Measurements from ENCODE around the gene ARHGAP42.

DNA sequence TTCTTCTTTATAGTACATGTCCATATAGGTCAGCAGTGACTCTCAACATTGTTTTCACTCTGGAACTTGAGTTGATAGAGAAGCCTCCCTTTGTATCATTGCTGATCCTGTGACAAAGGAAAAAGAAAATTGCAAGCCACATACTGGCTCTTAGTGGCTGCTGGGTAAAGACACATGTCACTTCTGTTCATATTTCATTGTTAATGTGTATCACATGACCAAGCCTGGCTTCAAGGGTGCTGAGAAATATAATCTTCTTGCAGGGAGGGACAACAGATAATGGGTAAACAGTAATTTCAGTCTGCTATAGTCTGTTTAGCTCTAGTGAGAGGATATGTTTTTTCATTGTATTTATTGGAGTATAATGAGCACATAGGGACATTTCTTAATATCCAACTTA, 269.3 kb downstream of the ARHGAP42 start:
- TF ChIP-seq, protein P1, sequence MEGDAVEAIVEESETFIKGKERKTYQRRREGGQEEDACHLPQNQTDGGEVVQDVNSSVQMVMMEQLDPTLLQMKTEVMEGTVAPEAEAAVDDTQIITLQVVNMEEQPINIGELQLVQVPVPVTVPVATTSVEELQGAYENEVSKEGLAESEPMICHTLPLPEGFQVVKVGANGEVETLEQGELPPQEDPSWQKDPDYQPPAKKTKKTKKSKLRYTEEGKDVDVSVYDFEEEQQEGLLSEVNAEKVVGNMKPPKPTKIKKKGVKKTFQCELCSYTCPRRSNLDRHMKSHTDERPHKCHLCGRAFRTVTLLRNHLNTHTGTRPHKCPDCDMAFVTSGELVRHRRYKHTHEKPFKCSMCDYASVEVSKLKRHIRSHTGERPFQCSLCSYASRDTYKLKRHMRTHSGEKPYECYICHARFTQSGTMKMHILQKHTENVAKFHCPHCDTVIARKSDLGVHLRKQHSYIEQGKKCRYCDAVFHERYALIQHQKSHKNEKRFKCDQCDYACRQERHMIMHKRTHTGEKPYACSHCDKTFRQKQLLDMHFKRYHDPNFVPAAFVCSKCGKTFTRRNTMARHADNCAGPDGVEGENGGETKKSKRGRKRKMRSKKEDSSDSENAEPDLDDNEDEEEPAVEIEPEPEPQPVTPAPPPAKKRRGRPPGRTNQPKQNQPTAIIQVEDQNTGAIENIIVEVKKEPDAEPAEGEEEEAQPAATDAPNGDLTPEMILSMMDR (optimal IDR thresholded peaks at IDR 0.05 in 1 of 3, IDR thresholded peaks at IDR 0.05 in 1 of 3, conservative IDR thresholded peaks at IDR 0.05 in 1 of 3; ENCODE audit: extremely low read depth in 1 of 3, insufficient read depth in 2 of 3, low read length in 3 of 3): no peak
- TF ChIP-seq EZH2 (IDR thresholded peaks at IDR 0.05; ENCODE audit: low read length): no peak
